COR-L47 (cell line): ENCODE results near the gene COQ10A.
"Not testable (repeated sequence)": the region's sequence is repeated elsewhere in the genome, so short reads cannot be mapped to it uniquely, and the experiment has no call there.

Experiments used
- DNase-seq: peaks from one replicate; lab custom pipeline; 2025; lab: John Stamatoyannopoulos, UW

COQ10A gene

DNA sequence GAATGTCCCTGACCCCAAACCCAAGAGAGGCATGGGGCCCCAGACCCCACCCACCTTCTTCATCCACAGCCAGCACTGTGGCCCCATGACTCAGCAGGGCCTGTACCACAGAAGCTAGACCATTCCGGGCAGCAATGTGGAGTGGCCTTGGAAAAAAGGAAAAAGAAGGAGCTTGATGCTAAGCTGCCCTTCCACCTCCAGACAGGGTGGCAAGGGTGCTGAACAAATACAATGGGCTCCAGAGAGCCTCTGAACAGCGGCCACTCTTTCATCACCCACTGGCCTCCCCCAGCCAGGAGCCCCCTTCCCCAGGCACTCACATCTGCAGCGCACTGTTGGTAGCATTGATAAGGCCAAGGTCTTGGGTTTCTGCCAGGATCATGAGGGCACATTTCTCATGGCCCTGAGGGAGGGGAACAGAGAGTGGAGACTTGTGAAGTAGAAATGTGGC is 23.0 kb upstream of the COQ10A start:
- DNase-seq, result no peak

GRCh38 chr12:56244494-56244893 is 22.2 kb upstream of the COQ10A start:
- DNase-seq, result no peak

- no peak for DNase-seq
These were observed 18.8 kb upstream of the COQ10A start for GRCh38 chr12:56247923-56248322.

GRCh38 chr12:56248711-56249110 is 18.0 kb upstream of the COQ10A start:
- no peak for DNase-seq

GRCh38 chr12:56252649-56253048 is 14.1 kb upstream of the COQ10A start:
- no peak for DNase-seq

- no peak for DNase-seq
These were observed 13.7 kb upstream of the COQ10A start for GRCh38 chr12:56253091-56253490.

DNA sequence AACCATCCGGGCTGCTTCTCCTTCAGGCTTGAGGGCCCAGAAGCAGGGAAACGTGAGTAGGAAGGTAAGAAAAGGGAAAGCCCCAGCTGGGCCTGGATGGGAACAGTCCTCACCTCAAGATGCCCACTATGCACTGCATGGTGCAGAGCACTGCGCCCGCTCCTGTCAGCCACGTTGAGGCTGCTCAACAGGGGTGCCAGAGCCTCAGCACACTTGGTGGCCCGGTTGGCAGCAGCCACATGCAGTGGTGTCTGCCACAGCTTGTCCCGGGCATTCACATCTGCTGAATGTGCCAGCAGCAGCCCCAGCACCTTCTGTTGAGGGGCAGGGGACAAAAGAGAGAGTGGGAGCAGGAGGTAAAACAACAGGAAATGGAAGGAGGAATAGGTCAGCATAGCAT is 11.1 kb upstream of the COQ10A start:
- DNase-seq, result no peak

GRCh38 chr12:56256326-56256960 is 10.3 kb upstream of the COQ10A start:
- DNase-seq, result no peak

DNA sequence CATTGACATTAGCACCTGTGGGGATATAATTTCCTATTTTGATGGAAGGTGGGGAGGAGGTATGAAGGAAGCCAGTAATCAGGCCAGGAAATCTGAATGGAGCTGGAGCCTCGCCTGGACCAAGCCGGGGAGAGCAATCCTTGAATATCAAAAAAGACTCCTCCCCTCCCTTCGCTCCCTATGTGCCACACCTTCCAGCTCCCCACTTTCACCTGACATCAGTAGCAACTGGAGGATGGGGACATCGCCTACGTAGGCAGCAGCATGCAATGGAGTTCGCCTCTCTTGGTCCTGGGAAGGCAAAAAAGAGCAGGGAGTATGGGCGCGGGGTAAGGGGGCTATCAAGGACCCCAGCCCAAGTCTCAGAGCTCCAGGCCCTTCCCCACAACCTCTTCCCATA is 9.7 kb upstream of the COQ10A start:
- DNase-seq, result no peak

GRCh38 chr12:56257491-56258067 is 9.2 kb upstream of the COQ10A start:
- DNase-seq, result peak; percentile 33

- DNase-seq, result peak; percentile 76
These were observed 8.5 kb upstream of the COQ10A start, which contains the start of gene ANKRD52 for GRCh38 chr12:56258068-56258819. ANKRD52 (minus strand) TSS chr12:56258384; CDS start chr12:56258269, 115 bp downstream.

GRCh38 chr12:56258820-56259183 is 7.9 kb upstream of the COQ10A start:
- DNase-seq, result no peak

DNA sequence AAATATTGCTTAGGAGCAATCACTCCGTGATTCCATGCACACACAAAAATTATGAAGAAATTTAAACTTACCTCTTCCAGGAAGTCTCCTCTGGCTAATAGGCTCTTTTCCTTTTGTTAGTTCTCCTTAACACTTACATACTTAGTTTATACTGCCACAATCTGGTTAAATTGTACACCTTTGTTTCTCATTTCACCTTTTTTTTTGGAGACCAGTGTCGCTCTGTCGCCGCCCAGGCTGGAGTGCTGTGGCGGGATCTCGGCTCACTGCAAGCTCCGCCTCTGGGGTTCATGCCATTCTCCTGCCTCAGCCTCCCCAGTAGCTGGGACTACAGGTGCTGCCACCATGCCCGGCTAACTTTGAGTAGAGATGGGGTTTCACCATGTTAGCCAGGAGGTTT is 6.4 kb upstream of the COQ10A start:
- no peak for DNase-seq

DNA sequence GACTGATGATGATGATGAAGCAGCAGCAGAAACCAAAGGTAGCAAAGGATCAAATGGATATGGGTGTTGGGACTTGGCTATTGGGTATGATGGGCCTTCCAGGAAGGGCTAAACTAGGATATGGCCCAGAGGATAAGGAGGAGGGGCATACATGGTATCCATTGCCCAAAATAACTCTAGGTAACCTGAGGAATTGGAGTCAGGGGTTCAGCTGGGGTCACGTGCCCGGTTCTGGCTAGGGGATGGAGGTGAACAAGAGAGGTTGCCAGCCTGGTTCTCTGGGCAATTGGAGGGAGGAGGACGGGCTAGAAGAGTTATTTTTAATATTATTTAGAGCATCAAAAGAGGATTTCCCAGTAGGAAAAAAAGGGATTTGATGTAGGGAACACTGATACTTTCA is 5.8 kb upstream of the COQ10A start:
- no peak for DNase-seq

GRCh38 chr12:56261503-56262232 is 5.1 kb upstream of the COQ10A start:
- no peak for DNase-seq

DNA sequence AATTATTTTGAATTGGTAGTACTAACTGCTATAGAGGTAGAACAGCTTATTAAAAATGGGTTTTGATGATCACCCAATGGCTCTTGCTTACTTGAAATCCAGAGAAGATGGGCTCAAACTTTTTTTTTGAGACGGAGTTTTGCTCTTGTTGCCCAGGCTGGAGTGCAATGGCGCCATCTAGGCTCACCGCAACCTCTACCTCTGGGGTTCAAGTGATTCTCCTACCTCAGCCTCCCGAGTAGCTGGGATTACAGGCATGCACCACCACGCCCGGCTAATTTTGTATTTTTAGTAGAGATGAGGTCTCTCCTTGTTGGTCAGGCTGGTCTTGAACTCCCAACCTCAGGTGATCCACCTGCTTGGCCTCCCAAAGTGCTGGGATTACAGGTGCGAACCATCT is 3.8 kb upstream of the COQ10A start:
- DNase-seq, result not testable (repeated sequence)

GRCh38 chr12:56266068-56266692 is 562 bp upstream of the COQ10A start:
- DNase-seq, result not testable (repeated sequence)

GRCh38 chr12:56267443-56268071 is 815 bp downstream of the COQ10A start:
- no peak for DNase-seq

- no peak for DNase-seq
These were observed 4.3 kb downstream of the COQ10A start for GRCh38 chr12:56271031-56271430.

- DNase-seq, result not testable (repeated sequence)
These were observed 5.7 kb downstream of the COQ10A start for GRCh38 chr12:56272468-56272867.

DNA sequence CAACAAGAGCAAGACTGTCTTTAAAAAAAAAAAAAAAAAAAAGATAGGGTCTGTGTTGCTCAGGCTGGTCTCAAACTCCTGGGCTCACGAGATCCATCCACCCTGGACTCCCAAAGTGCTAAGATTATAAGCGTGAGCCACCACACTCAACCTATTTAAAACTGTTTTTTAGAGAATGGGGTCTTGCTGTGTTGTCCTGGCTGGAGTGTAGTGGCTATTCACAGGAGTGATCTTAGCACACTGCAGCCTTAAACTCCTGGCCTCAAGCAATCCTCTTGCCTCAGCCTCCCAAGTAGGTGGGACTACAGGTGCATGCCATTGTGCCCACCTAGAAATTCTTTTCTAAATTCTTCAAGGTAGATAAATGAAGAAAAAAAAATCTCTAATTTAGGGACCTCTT is 7.6 kb downstream of the COQ10A start:
- DNase-seq, result no peak

- no peak for DNase-seq
These were observed 12.2 kb downstream of the COQ10A start for GRCh38 chr12:56278905-56279304.
